ENCODE measurements around the gene FMNL2.
A peak's percentile ranks its signal among the peaks of the same experiment; 100 is the strongest.

Gene FMNL2

GRCh38 chr2:152464851-152465470 lies 130.0 kb downstream of the FMNL2 start:
- Histone ChIP-seq H3K27me3 (no peaks in the 10 kb centered on the region), H3K4me3 (ENCODE audit: low read depth in 1 of 2, low read length in 1 of 2) (no peak overlapping the region), H3K4me1 (ENCODE audit: control insufficient read depth in 1 of 2, insufficient read depth in 1 of 2, low read depth in 1 of 2, low read length in 1 of 2) (peaks cover 49% of the 10 kb centered on the region in 2 experiments), H3K27ac (no peak overlapping the region), H3K9me3 (no peaks in the 10 kb centered on the region), H3K36me3 (no peaks in the 10 kb centered on the region)
- TF ChIP-seq CTCF (IDR thresholded peaks at IDR 0.05) = no peak

GRCh38 chr2:152465541-152465940 lies 130.6 kb downstream of the FMNL2 start:
- H3K36me3 ChIP-seq = no peaks in the 10 kb centered on the region
- H3K27ac ChIP-seq = peak overlapping the region; percentile 91
- H3K4me3 ChIP-seq (ENCODE audit: low read depth in 1 of 2, low read length in 1 of 2) = no peak overlapping the region
- no peaks in the 10 kb centered on the region for H3K9me3 ChIP-seq
- H3K4me1 ChIP-seq (ENCODE audit: control insufficient read depth in 1 of 2, insufficient read depth in 1 of 2, low read depth in 1 of 2, low read length in 1 of 2) = peaks cover 51% of the 10 kb centered on the region in 2 experiments
- no peak for TF ChIP-seq CTCF (IDR thresholded peaks at IDR 0.05)
- no peaks in the 10 kb centered on the region for H3K27me3 ChIP-seq

- H3K9me3 ChIP-seq = no peaks in the 10 kb centered on the region
- no peaks in the 10 kb centered on the region for H3K36me3 ChIP-seq
- H3K27ac ChIP-seq = peak overlapping the region; percentile 91
- H3K4me3 ChIP-seq (ENCODE audit: low read depth in 1 of 2, low read length in 1 of 2) = peak overlapping the region in 1 of 2 experiments; percentile 43
- H3K27me3 ChIP-seq = no peaks in the 10 kb centered on the region
- peaks cover 51% of the 10 kb centered on the region in 2 experiments for H3K4me1 ChIP-seq (ENCODE audit: control insufficient read depth in 1 of 2, insufficient read depth in 1 of 2, low read depth in 1 of 2, low read length in 1 of 2)
- no peak for TF ChIP-seq CTCF (IDR thresholded peaks at IDR 0.05)
Observed at GRCh38 chr2:152466041-152466440, 131.1 kb downstream of the FMNL2 start.

GRCh38 chr2:152466980-152467676 lies 132.2 kb downstream of the FMNL2 start:
- no peak for TF ChIP-seq CTCF (IDR thresholded peaks at IDR 0.05)
- H3K4me1 ChIP-seq (ENCODE audit: control insufficient read depth in 1 of 2, insufficient read depth in 1 of 2, low read depth in 1 of 2, low read length in 1 of 2) = peaks cover 51% of the 10 kb centered on the region in 2 experiments
- H3K27ac ChIP-seq = peak overlapping the region; percentile 91
- peak overlapping the region; percentile 26 to 43 for H3K4me3 ChIP-seq (ENCODE audit: low read depth in 1 of 2, low read length in 1 of 2)
- no peaks in the 10 kb centered on the region for H3K36me3 ChIP-seq
- H3K9me3 ChIP-seq = no peaks in the 10 kb centered on the region
- H3K27me3 ChIP-seq = no peaks in the 10 kb centered on the region

- H3K4me3 ChIP-seq (ENCODE audit: low read depth in 1 of 2, low read length in 1 of 2) = peak overlapping the region; percentile 26 to 43
- no peaks in the 10 kb centered on the region for H3K9me3 ChIP-seq
- H3K27ac ChIP-seq = peak overlapping the region; percentile 91
- no peaks in the 10 kb centered on the region for H3K27me3 ChIP-seq
- TF ChIP-seq CTCF (IDR thresholded peaks at IDR 0.05) = no peak
- H3K4me1 ChIP-seq (ENCODE audit: control insufficient read depth in 1 of 2, insufficient read depth in 1 of 2, low read depth in 1 of 2, low read length in 1 of 2) = peaks cover 51% of the 10 kb centered on the region in 2 experiments
- H3K36me3 ChIP-seq = no peaks in the 10 kb centered on the region
Observed at GRCh38 chr2:152467677-152468410, 132.9 kb downstream of the FMNL2 start.

Measured in neutrophil (primary cell).